SW 1271 (cell line): ENCODE results near the gene SND1.

ENCODE experiments used
- DNase-seq, 2 experiments: peaks; one replicate each; lab custom pipeline; 2025; lab: John Stamatoyannopoulos, UW

The SND1 gene

GRCh38 chr7:128071376-128071775 is 419.4 kb downstream of the SND1 start:
- no peak for DNase-seq

- DNase-seq, result no peak
Observed at GRCh38 chr7:128071801-128072200, 419.8 kb downstream of the SND1 start.

GRCh38 chr7:128073671-128074310 is 421.8 kb downstream of the SND1 start:
- DNase-seq, result no peak

- no peak for DNase-seq
Observed at GRCh38 chr7:128074336-128074735, 422.3 kb downstream of the SND1 start.

GRCh38 chr7:128074736-128075135 is 422.7 kb downstream of the SND1 start:
- no peak for DNase-seq

GRCh38 chr7:128075242-128076095 is 423.5 kb downstream of the SND1 start:
- DNase-seq, result no peak

GRCh38 chr7:128076196-128076795 is 424.3 kb downstream of the SND1 start:
- DNase-seq, result no peak

- DNase-seq, result no peak
Observed at GRCh38 chr7:128076796-128077271, 424.8 kb downstream of the SND1 start.

- no peak for DNase-seq
Observed at GRCh38 chr7:128078309-128078708, 426.3 kb downstream of the SND1 start.

- DNase-seq, result no peak
Observed at GRCh38 chr7:128080169-128080568, 428.2 kb downstream of the SND1 start.

GRCh38 chr7:128081351-128081750 is 429.4 kb downstream of the SND1 start:
- no peak for DNase-seq

- no peak for DNase-seq
Observed at GRCh38 chr7:128081808-128082207, 429.8 kb downstream of the SND1 start.

GRCh38 chr7:128082431-128082830 is 430.4 kb downstream of the SND1 start:
- DNase-seq, result no peak

- DNase-seq, result no peak
Observed at GRCh38 chr7:128084896-128085608, 433.1 kb downstream of the SND1 start.

- no peak for DNase-seq
Observed at GRCh38 chr7:128090492-128090891, 438.5 kb downstream of the SND1 start.

GRCh38 chr7:128091106-128091505 is 439.1 kb downstream of the SND1 start:
- no peak for DNase-seq

GRCh38 chr7:128092221-128092620 is 440.2 kb downstream of the SND1 start:
- DNase-seq, result no peak

- no peak for DNase-seq
Observed at GRCh38 chr7:128093614-128094570, 441.9 kb downstream of the SND1 start.

GRCh38 chr7:128094686-128095085 is 442.7 kb downstream of the SND1 start:
- no peak for DNase-seq

- no peak for DNase-seq
Observed at GRCh38 chr7:128097211-128097731, 445.3 kb downstream of the SND1 start.

GRCh38 chr7:128098629-128099028 is 446.6 kb downstream of the SND1 start:
- DNase-seq, result no peak
